ENCODE measurements around the gene NPAS2.

Gene NPAS2

DNA sequence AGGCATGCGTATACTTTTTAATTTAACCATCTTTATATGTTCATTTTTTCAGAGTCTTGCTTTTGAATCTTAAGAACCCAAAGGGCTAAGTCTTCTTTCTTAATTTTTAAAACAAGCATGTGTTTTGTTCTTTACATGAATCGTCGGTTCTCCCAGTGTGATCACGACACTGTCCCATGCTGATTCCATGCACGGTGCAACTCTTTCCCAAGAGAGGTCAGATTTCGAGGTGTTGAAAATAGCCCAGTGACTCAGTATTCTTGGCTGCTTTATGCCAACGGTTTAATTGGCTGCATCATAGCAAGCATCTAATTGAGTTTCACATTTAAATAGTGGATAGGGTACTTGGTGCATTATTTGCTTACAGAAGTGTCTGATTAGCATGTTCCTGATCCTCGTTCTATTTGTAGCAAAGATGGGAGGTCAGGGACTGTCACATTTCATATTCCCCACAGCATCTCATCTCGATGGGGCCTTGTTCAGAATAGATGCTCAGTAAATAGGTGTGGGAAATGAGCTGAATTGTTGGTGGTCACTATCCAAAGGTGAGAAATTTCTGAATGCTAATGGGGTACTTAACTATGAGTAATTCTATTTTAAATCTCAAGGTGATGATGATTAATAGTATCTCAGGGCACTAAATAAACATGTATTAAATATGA, 2.8 kb downstream of the NPAS2 start:
- no peak for DNase-seq

GRCh38 chr2:100823665-100824438, 3.9 kb downstream of the NPAS2 start:
- no peak for DNase-seq

- DNase-seq: no peak
Observed at GRCh38 chr2:100824842-100825241, 4.9 kb downstream of the NPAS2 start.

- DNase-seq: no peak
Observed at GRCh38 chr2:100826494-100826893, 6.6 kb downstream of the NPAS2 start.

GRCh38 chr2:100831158-100831750, 11.3 kb downstream of the NPAS2 start:
- DNase-seq: no peak

- DNase-seq: no peak
Observed at GRCh38 chr2:100831831-100832230, 11.9 kb downstream of the NPAS2 start.

DNA sequence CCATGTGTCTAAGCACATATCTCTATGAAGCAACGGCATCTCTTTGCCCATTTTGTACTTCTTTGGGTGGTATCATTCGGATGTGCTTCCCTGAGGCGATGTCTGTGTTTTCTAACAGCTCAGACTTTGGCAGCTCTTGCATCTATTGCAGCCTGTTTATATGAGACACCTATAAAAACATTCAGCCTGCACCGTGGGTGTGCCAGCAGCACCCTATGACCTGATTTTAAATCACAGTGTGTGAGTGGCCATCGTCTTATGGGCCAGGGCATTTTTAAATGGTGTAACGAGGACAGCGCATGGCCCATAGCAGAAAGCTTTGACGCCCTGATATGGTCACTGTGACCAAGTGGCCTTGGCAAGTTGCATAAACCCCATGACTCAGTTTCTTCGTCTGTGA, 12.9 kb downstream of the NPAS2 start:
- no peak for DNase-seq

- no peak for DNase-seq
Observed at GRCh38 chr2:100833331-100833730, 13.4 kb downstream of the NPAS2 start.

DNA sequence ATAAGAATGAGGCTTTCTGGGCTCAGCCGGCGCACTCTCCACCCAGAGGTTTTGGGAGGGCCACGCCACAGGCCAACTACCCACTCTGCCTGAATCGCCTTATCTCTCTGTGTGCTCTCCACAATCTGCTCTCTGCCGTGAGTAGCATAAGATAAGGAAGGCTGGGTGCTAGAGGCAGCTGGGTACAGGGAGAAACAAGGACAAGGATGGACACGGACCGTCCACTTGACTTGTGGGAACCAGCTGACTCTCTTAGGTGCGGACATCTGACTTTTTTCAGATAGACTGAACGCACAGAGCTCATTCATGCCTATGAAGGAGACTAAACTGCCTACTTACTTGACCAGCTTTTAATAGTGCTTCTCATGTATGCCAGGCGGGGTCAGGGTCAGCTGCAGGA, 14.3 kb downstream of the NPAS2 start:
- no peak for DNase-seq

- no peak for DNase-seq
Observed at GRCh38 chr2:100835006-100835659, 15.2 kb downstream of the NPAS2 start.

GRCh38 chr2:100840519-100840918, 20.6 kb downstream of the NPAS2 start:
- no peak for DNase-seq

DNA sequence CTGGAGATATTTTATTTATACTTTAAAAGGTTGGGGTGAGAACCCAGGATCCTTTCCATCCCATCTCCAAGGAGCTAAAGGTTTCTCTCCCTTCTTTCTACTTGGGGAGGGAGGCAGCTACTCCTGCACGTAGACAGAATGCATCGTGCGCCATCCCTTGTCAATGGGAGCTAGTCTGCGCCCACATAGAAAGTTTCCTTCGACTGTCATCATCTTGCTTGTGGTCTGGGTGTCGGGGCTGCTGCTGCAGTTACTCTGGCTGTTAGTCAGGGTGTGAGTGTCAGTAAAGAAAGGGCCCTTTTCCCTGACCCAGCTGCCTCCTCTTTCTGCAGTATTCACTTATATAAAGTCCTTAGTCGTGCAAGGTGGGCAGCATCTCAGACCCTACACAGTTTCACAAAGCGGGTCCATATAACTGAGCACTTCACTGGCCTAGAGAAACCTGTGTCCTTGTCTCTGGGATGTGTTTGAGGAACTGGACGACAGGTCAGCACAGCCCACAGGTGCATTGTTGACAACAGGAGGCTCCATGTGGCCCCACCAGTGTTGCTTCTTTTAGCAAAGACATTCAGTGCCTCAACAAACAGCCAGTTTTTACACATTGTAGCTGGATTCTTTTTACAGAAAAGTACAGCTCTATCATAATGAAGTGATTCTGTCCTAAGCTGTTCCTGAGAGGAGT, 22.4 kb downstream of the NPAS2 start:
- no peak for DNase-seq

DNA sequence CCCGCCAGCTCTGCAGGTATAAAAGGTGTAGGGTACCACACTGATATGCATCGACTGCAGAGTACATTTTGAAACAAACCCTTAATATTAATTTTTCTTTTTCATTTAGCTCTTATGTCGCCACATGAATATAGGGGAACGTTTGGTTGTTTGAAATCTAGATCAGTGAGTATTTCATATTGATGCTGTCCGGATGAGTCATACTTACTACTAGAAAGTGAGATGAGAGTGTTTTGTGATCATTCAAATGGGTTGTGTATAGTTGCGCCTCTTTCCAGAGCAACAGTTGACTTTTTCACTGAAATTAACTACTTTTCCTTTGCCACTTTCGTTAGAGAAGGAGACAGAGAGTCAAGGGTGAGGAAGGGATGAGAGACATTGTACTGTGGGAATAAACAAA, 24.6 kb downstream of the NPAS2 start:
- no peak for DNase-seq

DNA sequence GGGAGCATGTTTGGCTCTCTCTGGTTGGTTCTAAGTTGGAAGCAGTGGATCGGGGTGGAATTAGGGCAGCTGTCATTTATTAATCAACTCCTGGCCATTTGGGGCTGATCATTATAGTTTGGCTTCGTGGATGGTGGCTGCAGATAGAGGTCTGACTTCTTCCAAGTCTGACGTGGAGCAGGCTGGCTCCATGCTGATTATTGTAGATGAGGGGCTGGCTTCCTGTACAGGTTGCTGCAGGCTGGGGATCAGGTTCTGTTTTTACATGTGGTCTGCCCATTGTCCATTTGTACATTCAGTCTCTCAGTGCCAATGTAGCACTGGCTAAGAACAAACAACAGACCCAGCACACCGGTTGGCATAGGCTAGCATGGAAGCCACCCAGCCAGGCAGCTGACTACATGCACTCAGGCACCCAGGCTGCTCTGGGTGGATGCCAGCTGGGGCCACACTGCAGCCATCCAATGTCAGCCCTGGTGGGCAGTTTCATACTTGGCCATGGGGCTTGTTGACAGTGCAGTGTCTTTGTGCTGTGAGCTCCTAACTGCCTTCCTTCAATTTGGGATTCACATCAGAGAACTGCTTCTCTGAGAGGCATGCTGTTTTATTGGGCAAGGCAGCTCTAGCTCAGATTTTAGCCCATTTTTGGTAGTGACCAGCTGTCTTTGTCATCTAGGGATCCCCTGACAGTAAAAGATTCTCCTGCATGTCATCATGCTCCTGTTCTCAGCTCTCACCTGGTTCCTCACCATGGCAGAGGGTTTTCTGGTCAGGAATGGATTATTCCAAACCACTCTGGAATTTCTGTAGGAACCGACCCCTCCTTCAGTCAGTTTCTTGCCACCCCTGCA, 25.4 kb downstream of the NPAS2 start:
- no peak for DNase-seq

DNA sequence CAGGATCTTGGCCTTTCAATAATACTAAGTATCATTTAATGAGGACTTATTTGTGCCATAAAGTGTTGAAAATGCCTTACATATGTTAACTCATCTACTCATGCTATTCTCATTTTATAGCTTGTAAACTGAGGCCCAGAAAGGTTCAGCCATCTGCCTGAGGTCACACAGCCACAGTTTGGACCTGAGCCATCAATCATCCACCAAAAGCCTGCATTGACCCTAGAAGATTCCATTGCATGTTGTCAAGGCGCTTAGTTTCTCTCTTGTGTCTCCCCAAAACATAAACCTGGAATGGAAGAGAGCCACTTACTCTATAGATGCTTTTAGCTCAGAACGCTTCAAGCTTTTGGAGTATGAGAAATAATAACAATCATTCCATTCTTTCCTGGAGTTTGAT, 26.8 kb downstream of the NPAS2 start:
- no peak for DNase-seq

GRCh38 chr2:100852447-100852846, 32.5 kb downstream of the NPAS2 start:
- no peak for DNase-seq

DNA sequence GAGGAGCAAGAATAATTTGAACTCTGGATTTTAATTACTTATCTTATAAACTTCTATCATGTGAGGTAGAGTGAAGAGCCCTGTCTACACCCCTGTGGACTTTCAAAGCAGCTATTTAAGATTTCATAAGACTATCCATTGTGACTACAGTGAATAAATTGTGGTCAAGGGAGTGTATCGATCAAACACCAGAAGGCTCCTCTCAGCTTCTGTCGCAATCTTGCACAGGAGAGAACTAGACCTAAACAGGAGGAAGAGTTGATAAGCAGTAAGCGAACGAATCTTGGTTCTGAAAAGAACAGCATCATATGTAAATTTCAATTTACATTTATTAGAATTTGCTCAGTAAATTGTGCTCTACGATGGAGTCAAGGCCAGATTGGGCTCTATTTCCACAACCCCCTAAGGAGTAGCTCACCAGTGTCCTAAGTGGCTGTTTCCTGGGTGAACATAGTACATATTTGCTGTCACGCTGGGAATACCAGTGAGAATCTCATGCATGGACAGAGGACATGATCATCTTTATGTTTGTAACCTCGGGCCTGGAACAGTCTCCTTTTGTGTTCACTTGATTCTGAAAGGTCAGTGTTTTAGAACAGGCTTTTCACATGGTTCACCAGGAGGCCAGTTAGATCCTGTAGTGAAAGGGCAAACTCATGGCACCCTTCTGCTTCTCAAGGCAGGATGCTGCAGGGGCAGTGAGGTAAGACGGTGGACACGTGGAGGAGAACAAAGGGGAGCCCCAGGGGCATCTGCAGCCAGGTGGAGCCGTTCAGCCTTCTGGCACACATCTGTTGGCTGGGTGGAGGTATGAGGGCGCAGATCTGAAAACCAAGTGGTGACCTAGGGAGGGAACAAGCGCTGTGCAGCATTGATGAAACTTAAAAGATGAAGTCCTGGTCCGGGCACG, 33.3 kb downstream of the NPAS2 start:
- DNase-seq: no peak

DNA sequence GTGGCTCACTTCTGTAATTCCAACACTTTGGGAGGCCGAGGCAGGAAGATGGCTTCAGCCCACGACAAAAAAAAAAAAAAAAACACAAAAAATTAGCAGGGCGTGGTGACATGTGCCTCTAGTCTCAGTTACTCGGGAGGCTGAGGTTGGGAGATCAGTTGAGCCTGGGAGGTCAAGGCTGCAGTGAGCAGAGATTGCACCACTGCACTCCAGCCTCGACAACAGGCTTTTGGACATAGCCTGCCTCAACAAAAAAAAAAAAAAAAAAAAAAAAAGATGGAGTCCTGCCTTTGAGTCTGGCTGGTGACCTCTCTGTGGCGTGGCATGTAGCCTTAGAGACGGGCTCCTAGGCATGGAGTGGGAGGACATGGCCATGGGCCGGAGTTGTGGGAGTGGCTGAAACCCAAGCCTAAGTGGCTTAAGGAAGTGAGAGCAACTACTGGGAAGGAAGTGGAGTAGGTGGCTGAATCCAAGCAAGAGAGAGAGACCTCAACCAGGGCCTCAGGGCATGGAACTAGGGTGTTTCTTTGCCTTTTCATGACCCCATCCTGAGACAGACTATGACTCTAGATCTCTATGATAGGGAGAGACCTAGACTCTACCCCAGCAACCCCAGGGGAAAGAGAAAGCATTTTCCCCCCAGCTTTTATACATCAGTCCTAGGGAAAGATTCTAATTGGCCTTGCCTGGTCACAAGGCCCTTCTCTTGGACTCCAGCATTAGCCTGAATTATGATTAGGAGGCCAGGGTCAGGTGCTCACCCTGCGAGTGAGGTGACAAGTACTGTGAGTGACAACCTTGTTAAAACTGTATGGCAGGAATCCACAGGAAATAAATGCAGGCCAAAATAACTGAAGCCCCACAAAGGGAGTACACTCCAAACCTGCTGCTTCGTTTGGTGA, 34.2 kb downstream of the NPAS2 start:
- no peak for DNase-seq

GRCh38 chr2:100855084-100855483, 35.1 kb downstream of the NPAS2 start:
- DNase-seq: no peak

DNA sequence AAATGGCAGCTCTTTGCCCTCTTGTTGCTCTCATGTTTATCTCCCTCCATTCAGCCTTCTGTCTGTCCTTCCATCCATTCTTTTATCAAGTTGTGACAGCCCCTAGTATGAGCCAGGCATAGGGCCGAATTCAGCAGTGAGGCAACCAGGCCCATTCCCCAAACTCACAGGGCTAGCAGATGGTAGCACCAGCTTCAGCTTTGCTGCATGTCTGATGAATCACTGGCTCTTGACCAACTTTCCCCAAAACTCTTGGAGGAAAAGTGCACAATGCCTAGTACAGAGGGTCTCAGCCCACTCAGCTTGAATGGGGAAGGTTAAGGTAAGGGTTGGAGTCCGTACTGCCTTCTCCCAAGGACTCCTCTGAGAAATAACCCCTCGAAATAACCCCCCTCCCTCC, 35.7 kb downstream of the NPAS2 start:
- no peak for DNase-seq
